ENCODE data around the gene AGPS. TPM values are rescaled to one million over a fixed set of nuclear protein-coding genes. Genes with fewer than 3 reads are reported as not detected.
A peak's percentile ranks its signal among the peaks of the same experiment; 100 is the strongest.

Gene AGPS
- total and polyA plus RNA-seq, 2 of the 13 experiments (the other 11 are each of a cell fraction or from before 2014, with no cell fraction given) = 39.4 to 99.0 TPM

GRCh38 chr2:177540283-177540682, 147.7 kb downstream of the AGPS start:
- no peak for ATAC-seq
- no peaks in the 10 kb centered on the region for H3K79me2 ChIP-seq (ENCODE audit: insufficient read depth, low read length)
- TF ChIP-seq ZBTB2 (CRISPR knock-in tag; IDR thresholded peaks at IDR 0.05; ENCODE audit: low read depth) (no peak), RBM22 (optimal IDR thresholded peaks at IDR 0.05; ENCODE audit: low read length) (peak; percentile 24)
- no peak for FAIRE-seq
- H3K4me2 ChIP-seq (ENCODE audit: low read depth, low read length) = no peak overlapping the region
- peaks cover 6 to 22% of the 10 kb centered on the region in 2 experiments for H3K36me3 ChIP-seq (replicated peaks in 1 of 2; ENCODE audit: control insufficient read depth in 1 of 2, insufficient read depth in 2 of 2, low read length in 2 of 2)
- CTCF ChIA-PET (ENCODE audit: low intra/inter-chr PET ratio, low total read pairs) = no interaction called here
- POLR2A ChIA-PET = no interaction called here
- H3K4me1 ChIP-seq (ENCODE audit: insufficient read depth, low read length) = no peaks in the 10 kb centered on the region
- no peaks in the 10 kb centered on the region for H4K20me1 ChIP-seq (ENCODE audit: insufficient read depth, low read length)
- intact Hi-C loops (cut with micrococcal nuclease; ENCODE audit: unreplicated experiment) = no loop called here
- 98% methylated on average over 1 of the region's 1 CpG for WGBS (ENCODE audit: low lambda C conversion rate)
- no TSS peak for BruUV-seq (replicated peaks)
- H3K4me3 ChIP-seq (replicated peaks in 1 of 3; ENCODE audit: insufficient read depth in 1 of 3, low read depth in 2 of 3, low read length in 3 of 3) = no peak overlapping the region
- no peak overlapping the region for H3K9ac ChIP-seq (ENCODE audit: insufficient read depth, low read depth, low read length)
- no peak overlapping the region for H2AFZ ChIP-seq (ENCODE audit: low read length)
- H3K27me3 ChIP-seq (ENCODE audit: control insufficient read depth in 1 of 2, insufficient read depth in 2 of 2, low read length in 2 of 2) = no peaks in the 10 kb centered on the region
- no peak overlapping the region for H3K27ac ChIP-seq (ENCODE audit: extremely low read length, insufficient read depth, low read length)
- no peak for DNase-seq (ENCODE audit: low spot score)
- no peaks in the 10 kb centered on the region for H3K9me3 ChIP-seq (ENCODE audit: low read length)
- in situ Hi-C loops (cut with HindIII; ENCODE audit: extremely low pct_ligation_motif_present, low pct_unique_long_range_greater_than_20kb) = no loop called here

- no peak overlapping the region for H3K4me3 ChIP-seq (replicated peaks in 1 of 3; ENCODE audit: insufficient read depth in 1 of 3, low read depth in 2 of 3, low read length in 3 of 3)
- no peaks in the 10 kb centered on the region for H3K4me1 ChIP-seq (ENCODE audit: insufficient read depth, low read length)
- no peaks in the 10 kb centered on the region for H3K9me3 ChIP-seq (ENCODE audit: low read length)
- H3K9ac ChIP-seq (ENCODE audit: insufficient read depth, low read depth, low read length) = no peak overlapping the region
- H3K4me2 ChIP-seq (ENCODE audit: low read depth, low read length) = no peak overlapping the region
- FAIRE-seq (no peak), ATAC-seq (no peak), DNase-seq (ENCODE audit: low spot score) (no peak)
- no peaks in the 10 kb centered on the region for H3K27me3 ChIP-seq (ENCODE audit: control insufficient read depth in 1 of 2, insufficient read depth in 2 of 2, low read length in 2 of 2)
- intact Hi-C loops (cut with micrococcal nuclease; ENCODE audit: unreplicated experiment) = no loop called here
- H4K20me1 ChIP-seq (ENCODE audit: insufficient read depth, low read length) = no peaks in the 10 kb centered on the region
- no peak overlapping the region for H2AFZ ChIP-seq (ENCODE audit: low read length)
- in situ Hi-C loops (cut with HindIII; ENCODE audit: extremely low pct_ligation_motif_present, low pct_unique_long_range_greater_than_20kb) = no loop called here
- CTCF ChIA-PET (ENCODE audit: low intra/inter-chr PET ratio, low total read pairs) = no interaction called here
- peak; percentile 85 for TF ChIP-seq RBM22 (optimal IDR thresholded peaks at IDR 0.05; ENCODE audit: low read length)
- TF ChIP-seq ZMYM2 (CRISPR knock-in tag; IDR thresholded peaks at IDR 0.05) = no peak
- H3K36me3 ChIP-seq (replicated peaks in 1 of 2; ENCODE audit: control insufficient read depth in 1 of 2, insufficient read depth in 2 of 2, low read length in 2 of 2) = peaks cover 4 to 18% of the 10 kb centered on the region in 2 experiments
- H3K79me2 ChIP-seq (ENCODE audit: insufficient read depth, low read length) = no peaks in the 10 kb centered on the region
- no TSS peak for BruUV-seq (replicated peaks)
- POLR2A ChIA-PET = interaction anchor here (1.0 kb wide), 1 partner anchor 52 kb away, joined by 4 read pairs; no protein-coding TSS in a partner anchor
- no peak overlapping the region for H3K27ac ChIP-seq (ENCODE audit: extremely low read length, insufficient read depth, low read length)
These were observed 148.9 kb downstream of the AGPS start for GRCh38 chr2:177541258-177541991.
